ENCODE data around the gene NUP37. TPM values are rescaled to one million over a fixed set of nuclear protein-coding genes. Genes with fewer than 3 reads are reported as not detected.
"Not testable (repeated sequence)": the region's sequence is repeated elsewhere in the genome, so short reads cannot be mapped to it uniquely, and the experiment has no call there.

The NUP37 gene
- total RNA-seq: 100 to 1,000 TPM in 1 of 2 donors, 10 to 100 TPM in 1; 95.2 to 129 TPM

- ATAC-seq (replicated peaks in 1 of 2): peak; percentile 95 to 96
- no peaks in the 10 kb centered on the region for H3K27me3 Mint-ChIP-seq (ENCODE audit: low read depth)
- H3K4me3 Mint-ChIP-seq: peak within 1 kb of the TSS; percentile 91 to 99
- peak within 1 kb of the TSS; percentile 89 for H3K27ac Mint-ChIP-seq
- H3K36me3 Mint-ChIP-seq (ENCODE audit: insufficient read depth in 2 of 2): peaks cover 6 to 19% of the 10 kb centered on the region in 2 donors
- H3K9me3 Mint-ChIP-seq: no peaks in the 10 kb centered on the region
- H3K4me1 Mint-ChIP-seq (ENCODE audit: low read depth): peaks cover 39% of the 10 kb centered on the region
- DNase-seq: peak; percentile 94 to 95
Observed at GRCh38 chr12:102119674-102120563, at the start of gene NUP37, which contains the start of gene PARPBP. Gene NUP37 (minus strand): TSS chr12:102120114. CDS start chr12:102118518, 1,596 bp downstream. Gene PARPBP (plus strand): TSS chr12:102120183. CDS start chr12:102123889, 3,706 bp downstream.

- Mint-ChIP-seq H3K36me3 (ENCODE audit: insufficient read depth in 2 of 2) (peaks cover 0 to 5% of the 10 kb centered on the region in 2 donors), H3K27ac (peak overlapping the region; percentile 54), H3K4me3 (peak overlapping the region; percentile 1 to 63), H3K27me3 (ENCODE audit: low read depth) (no peaks in the 10 kb centered on the region), H3K9me3 (no peaks in the 10 kb centered on the region), H3K4me1 (ENCODE audit: low read depth) (peaks cover 21% of the 10 kb centered on the region)
- ATAC-seq (replicated peaks in 1 of 2): peak; percentile 87 to 89
- no peak for DNase-seq
Observed at GRCh38 chr12:102167821-102168604, 48.1 kb upstream of the NUP37 start.

- peaks cover 0 to 5% of the 10 kb centered on the region in 2 donors for H3K36me3 Mint-ChIP-seq (ENCODE audit: insufficient read depth in 2 of 2)
- no peaks in the 10 kb centered on the region for H3K27me3 Mint-ChIP-seq (ENCODE audit: low read depth)
- no peak for ATAC-seq (replicated peaks in 1 of 2)
- no peak overlapping the region for H3K27ac Mint-ChIP-seq
- no peaks in the 10 kb centered on the region for H3K9me3 Mint-ChIP-seq
- H3K4me1 Mint-ChIP-seq (ENCODE audit: low read depth): peaks cover 13% of the 10 kb centered on the region
- no peak for DNase-seq
- H3K4me3 Mint-ChIP-seq: no peak overlapping the region
Observed at GRCh38 chr12:102163383-102163782, 43.5 kb upstream of the NUP37 start.

- ATAC-seq (replicated peaks in 1 of 2); H3K4me3 Mint-ChIP-seq; H3K27me3 Mint-ChIP-seq (ENCODE audit: low read depth); H3K4me1 Mint-ChIP-seq (ENCODE audit: low read depth); H3K36me3 Mint-ChIP-seq (ENCODE audit: insufficient read depth in 2 of 2); DNase-seq; H3K9me3 Mint-ChIP-seq; H3K27ac Mint-ChIP-seq: not testable (repeated sequence)
Observed at GRCh38 chr12:102155206-102155605, 35.3 kb upstream of the NUP37 start.

GRCh38 chr12:102147062-102147587 lies 27.2 kb upstream of the NUP37 start:
- ATAC-seq (replicated peaks in 1 of 2); H3K36me3 Mint-ChIP-seq (ENCODE audit: insufficient read depth in 2 of 2); H3K27me3 Mint-ChIP-seq (ENCODE audit: low read depth); H3K4me1 Mint-ChIP-seq (ENCODE audit: low read depth); H3K9me3 Mint-ChIP-seq; DNase-seq; H3K27ac Mint-ChIP-seq; H3K4me3 Mint-ChIP-seq: not testable (repeated sequence)

- Mint-ChIP-seq H3K4me3 (no peak overlapping the region), H3K27ac (no peak overlapping the region), H3K9me3 (peaks cover 0 to 1% of the 10 kb centered on the region in 2 donors), H3K27me3 (ENCODE audit: low read depth) (no peaks in the 10 kb centered on the region), H3K4me1 (ENCODE audit: low read depth) (peaks cover 8% of the 10 kb centered on the region), H3K36me3 (ENCODE audit: insufficient read depth in 2 of 2) (peaks cover 0 to 14% of the 10 kb centered on the region in 2 donors)
- ATAC-seq (replicated peaks in 1 of 2) (no peak), DNase-seq (no peak)
Observed at GRCh38 chr12:102144221-102144620, 24.3 kb upstream of the NUP37 start.

GRCh38 chr12:102142866-102143373 lies 23.0 kb upstream of the NUP37 start:
- not testable (repeated sequence) for H3K27me3 Mint-ChIP-seq (ENCODE audit: low read depth); H3K4me1 Mint-ChIP-seq (ENCODE audit: low read depth)

GRCh38 chr12:102137619-102138018 lies 17.7 kb upstream of the NUP37 start:
- not testable (repeated sequence) for H3K4me3 Mint-ChIP-seq; H3K4me1 Mint-ChIP-seq (ENCODE audit: low read depth); H3K27me3 Mint-ChIP-seq (ENCODE audit: low read depth); DNase-seq; H3K9me3 Mint-ChIP-seq; ATAC-seq (replicated peaks in 1 of 2); H3K27ac Mint-ChIP-seq
- H3K36me3 Mint-ChIP-seq (ENCODE audit: insufficient read depth in 2 of 2): peaks cover 7 to 18% of the 10 kb centered on the region in 2 donors

More at GRCh38 chr12:102142866-102143373, 23.0 kb upstream of the NUP37 start:
- peaks cover 2 to 17% of the 10 kb centered on the region in 2 donors for H3K36me3 Mint-ChIP-seq (ENCODE audit: insufficient read depth in 2 of 2)
- H3K9me3 Mint-ChIP-seq; H3K27ac Mint-ChIP-seq; ATAC-seq (replicated peaks in 1 of 2); H3K4me3 Mint-ChIP-seq; DNase-seq: not testable (repeated sequence)

GRCh38 chr12:102131442-102131841 lies 11.5 kb upstream of the NUP37 start:
- not testable (repeated sequence) for H3K27ac Mint-ChIP-seq; H3K4me3 Mint-ChIP-seq; H3K4me1 Mint-ChIP-seq (ENCODE audit: low read depth); H3K27me3 Mint-ChIP-seq (ENCODE audit: low read depth); DNase-seq; ATAC-seq (replicated peaks in 1 of 2); H3K9me3 Mint-ChIP-seq
- peaks cover 11 to 27% of the 10 kb centered on the region in 2 donors for H3K36me3 Mint-ChIP-seq (ENCODE audit: insufficient read depth in 2 of 2)

GRCh38 chr12:102130720-102131119 lies 10.8 kb upstream of the NUP37 start:
- H3K4me1 Mint-ChIP-seq (ENCODE audit: low read depth); H3K27me3 Mint-ChIP-seq (ENCODE audit: low read depth); H3K4me3 Mint-ChIP-seq; H3K27ac Mint-ChIP-seq; DNase-seq; H3K9me3 Mint-ChIP-seq; ATAC-seq (replicated peaks in 1 of 2): not testable (repeated sequence)
- H3K36me3 Mint-ChIP-seq (ENCODE audit: insufficient read depth in 2 of 2): peaks cover 11 to 30% of the 10 kb centered on the region in 2 donors

- not testable (repeated sequence) for DNase-seq; ATAC-seq (replicated peaks in 1 of 2); H3K9me3 Mint-ChIP-seq; H3K27ac Mint-ChIP-seq; H3K27me3 Mint-ChIP-seq (ENCODE audit: low read depth)
- Mint-ChIP-seq H3K4me3 (peak overlapping the region; percentile 91 to 99), H3K36me3 (ENCODE audit: insufficient read depth in 2 of 2) (peaks cover 6 to 20% of the 10 kb centered on the region in 2 donors), H3K4me1 (ENCODE audit: low read depth) (peaks cover 39% of the 10 kb centered on the region)
Observed at GRCh38 chr12:102121328-102121727, 1.4 kb upstream of the NUP37 start.

GRCh38 chr12:102120886-102121285 lies 972 bp upstream of the NUP37 start:
- no peak for DNase-seq
- H3K4me3 Mint-ChIP-seq: peak overlapping the region; percentile 91 to 99
- ATAC-seq (replicated peaks in 1 of 2): no peak

More at GRCh38 chr12:102120886-102121285, 972 bp upstream of the NUP37 start:
- H3K27ac Mint-ChIP-seq: peak overlapping the region; percentile 89
- peaks cover 39% of the 10 kb centered on the region for H3K4me1 Mint-ChIP-seq (ENCODE audit: low read depth)
- H3K36me3 Mint-ChIP-seq (ENCODE audit: insufficient read depth in 2 of 2): peaks cover 6 to 21% of the 10 kb centered on the region in 2 donors
- no peaks in the 10 kb centered on the region for H3K27me3 Mint-ChIP-seq (ENCODE audit: low read depth)
- no peaks in the 10 kb centered on the region for H3K9me3 Mint-ChIP-seq
